SK-N-SH treated with all-trans-retinoic acid at 6 μM for 48 hours (cell line): ENCODE data around the gene BRD7.

Source experiments
- ATAC-seq: fragments of 200-7000 bp; cut with Tn5 transposase; 3 replicates; pipeline ENCODE4 v1.9.1; 2020; ENCODE audit warnings: mild to moderate bottlenecking, moderate library complexity
- ARNTL ChIP-seq: fragments of 450-650 bp; formaldehyde crosslinking; IDR thresholded peaks from 2 replicates; pipeline ENCODE4 v1.5.0; 2020; ENCODE audit warnings: low read depth, mild to moderate bottlenecking, moderate library complexity, borderline replicate concordance
- CREB5 ChIP-seq: fragments of 250-450 bp; sonication (Bioruptor Pico); IDR thresholded peaks from 2 replicates; pipeline ENCODE4 v1.5.1; 2020; ENCODE audit warnings: low read depth, mild to moderate bottlenecking, moderate library complexity
- CSDC2 ChIP-seq: fragments of 250-450 bp; sonication (Bioruptor Pico); IDR thresholded peaks from 2 replicates; pipeline ENCODE4 v1.5.0; 2020; ENCODE audit warnings: mild to moderate bottlenecking, moderate library complexity
- CSRNP3 ChIP-seq: fragments of 250-450 bp; sonication (Bioruptor Pico); IDR thresholded peaks from 2 replicates; pipeline ENCODE4 v1.5.1; 2021; ENCODE audit warnings: mild to moderate bottlenecking, moderate library complexity
- ESRRG ChIP-seq: fragments of 250-450 bp; sonication (Bioruptor Pico); IDR thresholded peaks from 2 replicates; pipeline ENCODE4 v1.6.1; 2021; ENCODE audit warnings: mild to moderate bottlenecking
- GLIS3 ChIP-seq: fragments of 250-450 bp; sonication (Bioruptor Pico); IDR thresholded peaks from 2 replicates; pipeline ENCODE4 v1.5.0; 2020; ENCODE audit warnings: mild to moderate bottlenecking, moderate library complexity
- ISL1 ChIP-seq: fragments of 250-450 bp; sonication (Bioruptor Pico); IDR thresholded peaks from 2 replicates; pipeline ENCODE4 v2.1.2; 2022; ENCODE audit warnings: mild to moderate bottlenecking, moderate library complexity
- OSR1 ChIP-seq: fragments of 250-450 bp; sonication (Bioruptor Pico); IDR thresholded peaks from 2 replicates; pipeline ENCODE4 v1.8.0; 2022; ENCODE audit warnings: moderate library complexity, mild to moderate bottlenecking, inconsistent platforms
- PATZ1 ChIP-seq: fragments of 250-450 bp; sonication (Bioruptor Pico); IDR thresholded peaks from 2 replicates; pipeline ENCODE4 v1.8.0; 2020; ENCODE audit warnings: mild to moderate bottlenecking, moderate library complexity, borderline replicate concordance
- POU6F1 ChIP-seq: fragments of 250-450 bp; sonication (Bioruptor Pico); IDR thresholded peaks from 2 replicates; pipeline ENCODE4 v1.8.0; 2021; ENCODE audit warnings: low read depth, mild to moderate bottlenecking, moderate library complexity, borderline replicate concordance
- PPARA ChIP-seq: fragments of 250-450 bp; sonication (Bioruptor Pico); IDR thresholded peaks from 2 replicates; pipeline ENCODE4 v1.5.0; 2020; ENCODE audit warnings: mild to moderate bottlenecking, borderline replicate concordance
- RARB ChIP-seq: fragments of 250-450 bp; sonication (Bioruptor Pico); IDR thresholded peaks from 2 replicates; pipeline ENCODE4 v1.8.0; 2021; ENCODE audit warnings: mild to moderate bottlenecking, moderate library complexity
- SNAI2 ChIP-seq: fragments of 250-450 bp; sonication (Bioruptor Pico); IDR thresholded peaks from 2 replicates; pipeline ENCODE4 v1.5.0; 2020; ENCODE audit warnings: mild to moderate bottlenecking, moderate library complexity
- TCF4 ChIP-seq: fragments of 250-450 bp; sonication (Bioruptor Pico); IDR thresholded peaks from 2 replicates; pipeline ENCODE4 v1.8.0; 2021; ENCODE audit warnings: mild to moderate bottlenecking, moderate library complexity, borderline replicate concordance
- TOX ChIP-seq: fragments of 250-450 bp; sonication (Bioruptor Pico); IDR thresholded peaks from 2 replicates; pipeline ENCODE4 v1.8.0; 2021; ENCODE audit warnings: mild to moderate bottlenecking, moderate library complexity, borderline replicate concordance
- TSHZ2 ChIP-seq: fragments of 250-450 bp; sonication (Bioruptor Pico); IDR thresholded peaks from 2 replicates; pipeline ENCODE4 v1.5.0; 2020; ENCODE audit warnings: mild to moderate bottlenecking, moderate library complexity
- ZC3H10 ChIP-seq: fragments of 250-450 bp; sonication (Bioruptor Pico); IDR thresholded peaks from 2 replicates; pipeline ENCODE4 v1.5.1; 2021; ENCODE audit warnings: mild to moderate bottlenecking, moderate library complexity
- ZFP3 ChIP-seq: fragments of 250-450 bp; sonication (Bioruptor Pico); IDR thresholded peaks from 2 replicates; pipeline ENCODE4 v1.5.0; 2020; ENCODE audit warnings: mild to moderate bottlenecking, moderate library complexity
- ZFP30 ChIP-seq: fragments of 450-650 bp; formaldehyde crosslinking; IDR thresholded peaks from 2 replicates; pipeline ENCODE4 v1.5.0; 2022; ENCODE audit warnings: mild to moderate bottlenecking, moderate library complexity
- ZNF565 ChIP-seq: fragments of 450-650 bp; formaldehyde crosslinking; conservative IDR thresholded peaks from 2 replicates; pipeline ENCODE4 v1.5.0; 2020; ENCODE audit warnings: low read depth, mild to moderate bottlenecking, moderate library complexity
- ZNF70 ChIP-seq: fragments of 450-650 bp; formaldehyde crosslinking; IDR thresholded peaks from 2 replicates; pipeline ENCODE4 v1.5.0; 2020; ENCODE audit warnings: mild to moderate bottlenecking, moderate library complexity
- ZNF8 ChIP-seq: fragments of 450-650 bp; formaldehyde crosslinking; IDR thresholded peaks from 2 replicates; pipeline ENCODE4 v1.5.0; 2020; ENCODE audit warnings: mild to moderate bottlenecking, moderate library complexity

BRD7 gene

GRCh38 chr16:50407351-50407750 is 38.6 kb upstream of the BRD7 start:
- TF ChIP-seq TSHZ2 (CRISPR knock-in tag): no peak
- TF ChIP-seq ESRRG (CRISPR knock-in tag): no peak
- no peak for TF ChIP-seq ZC3H10 (CRISPR knock-in tag)
- TF ChIP-seq RARB: no peak
- TF ChIP-seq OSR1 (CRISPR knock-in tag): no peak
- TF ChIP-seq ZNF565 (CRISPR knock-in tag): no peak
- TF ChIP-seq ISL1 (CRISPR knock-in tag): no peak
- TF ChIP-seq ZFP30 (CRISPR knock-in tag): no peak
- no peak for TF ChIP-seq PPARA (CRISPR knock-in tag)
- no peak for TF ChIP-seq SNAI2
- no peak for TF ChIP-seq GLIS3
- TF ChIP-seq TOX (CRISPR knock-in tag): no peak
- no peak for TF ChIP-seq ZNF8 (CRISPR knock-in tag)
- TF ChIP-seq PATZ1 (CRISPR knock-in tag): no peak
- TF ChIP-seq POU6F1: no peak
- TF ChIP-seq CSDC2: no peak
- TF ChIP-seq CSRNP3 (CRISPR knock-in tag): no peak
- no peak for TF ChIP-seq CREB5 (CRISPR knock-in tag)
- TF ChIP-seq ZNF70 (CRISPR knock-in tag): no peak
- TF ChIP-seq ZFP3 (CRISPR knock-in tag): no peak
- no peak for ATAC-seq

GRCh38 chr16:50403491-50403890 is 34.7 kb upstream of the BRD7 start:
- ATAC-seq: no peak; the same call in 2 of the 3 replicates
- TF ChIP-seq CSRNP3 (CRISPR knock-in tag): no peak
- no peak for TF ChIP-seq ZNF70 (CRISPR knock-in tag)
- no peak for TF ChIP-seq TSHZ2 (CRISPR knock-in tag)
- no peak for TF ChIP-seq TOX (CRISPR knock-in tag)
- no peak for TF ChIP-seq TCF4 (CRISPR knock-in tag)
- no peak for TF ChIP-seq OSR1 (CRISPR knock-in tag)
- TF ChIP-seq ARNTL (CRISPR knock-in tag): no peak
- no peak for TF ChIP-seq ISL1 (CRISPR knock-in tag)
- TF ChIP-seq RARB: no peak
- no peak for TF ChIP-seq CREB5 (CRISPR knock-in tag)
- TF ChIP-seq, all 23 proteins: peak for 0
